GM10266 (cell line): Measurements from ENCODE around the gene CMYA5.
"Not testable (repeated sequence)": the region's sequence is repeated elsewhere in the genome, so short reads cannot be mapped to it uniquely, and the experiment has no call there.

Experiments used
- DNase-seq: peaks from one replicate; pipeline ENCODE4 v3.0.0; 2012; ENCODE audit errors: extremely low spot score
- CTCF ChIP-seq: IDR thresholded peaks from 2 replicates; pipeline ENCODE4 v1.5.1; 2012; ENCODE audit warnings: mild to moderate bottlenecking, low read depth; ENCODE audit not compliant: control insufficient read depth, insufficient read depth; ENCODE audit errors: missing control alignments

The CMYA5 gene

DNA sequence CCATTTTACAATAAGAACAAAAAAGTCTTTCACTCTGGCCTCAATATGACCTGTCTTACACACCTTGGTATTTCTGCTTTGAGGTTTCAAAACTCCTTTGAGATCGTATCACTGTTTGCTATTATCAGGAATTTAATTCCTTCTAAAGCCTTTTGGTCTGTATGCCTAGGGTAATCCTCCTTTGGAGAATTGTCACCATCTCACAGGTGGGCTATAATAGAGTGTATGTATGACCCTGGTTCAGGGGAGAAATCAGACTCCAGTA lies 13.7 kb downstream of the CMYA5 start:
- TF ChIP-seq CTCF = no peak
- no peak for DNase-seq

GRCh38 chr5:79704553-79704952 lies 14.9 kb downstream of the CMYA5 start:
- no peak for DNase-seq
- no peak for TF ChIP-seq CTCF

DNA sequence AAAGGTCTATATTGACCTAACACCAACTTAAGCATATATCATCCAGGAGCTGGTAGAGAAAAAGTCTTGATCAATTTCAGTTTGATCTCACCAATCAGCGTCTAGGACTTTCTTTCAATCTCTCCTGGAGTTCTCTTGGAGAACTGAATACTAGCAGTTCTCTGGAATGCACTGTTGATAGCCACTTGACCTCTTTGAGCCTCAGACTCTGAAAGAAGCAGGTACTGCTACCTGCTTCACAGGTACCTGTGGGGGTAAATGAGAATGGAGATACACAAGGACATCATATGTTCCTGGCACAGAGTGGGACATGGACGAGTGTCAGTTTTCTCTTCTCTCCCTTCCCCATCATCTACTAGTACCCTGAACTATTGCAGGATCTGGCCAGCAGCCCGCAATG lies 16.0 kb downstream of the CMYA5 start:
- DNase-seq = no peak
- no peak for TF ChIP-seq CTCF

- DNase-seq = not testable (repeated sequence)
These were observed 16.7 kb downstream of the CMYA5 start for GRCh38 chr5:79706317-79706716.

GRCh38 chr5:79707535-79707934 lies 17.9 kb downstream of the CMYA5 start:
- no peak for DNase-seq
- TF ChIP-seq CTCF = no peak

DNA sequence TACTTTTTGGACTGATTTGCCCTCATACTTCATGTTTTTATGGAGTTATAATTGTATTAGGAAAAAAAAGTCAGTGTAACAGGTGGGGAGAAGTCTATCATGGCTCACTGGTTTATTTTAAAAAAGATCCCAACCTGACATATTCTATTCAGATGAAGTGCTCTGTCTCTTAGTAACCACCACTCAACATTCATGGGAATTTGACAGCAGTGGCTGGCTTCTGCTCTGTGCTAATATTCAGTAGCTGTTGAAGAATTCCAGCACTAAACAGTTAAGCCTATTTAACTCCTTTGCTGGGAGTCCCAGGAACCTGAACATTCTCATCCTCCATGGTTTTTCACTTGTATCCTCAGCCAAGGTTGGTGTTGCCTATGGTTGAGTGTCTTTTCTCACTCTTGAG lies 23.1 kb downstream of the CMYA5 start:
- no peak for DNase-seq
- no peak for TF ChIP-seq CTCF

GRCh38 chr5:79713727-79714126 lies 24.1 kb downstream of the CMYA5 start:
- TF ChIP-seq CTCF = no peak
- DNase-seq = no peak

- TF ChIP-seq CTCF = no peak
- DNase-seq = no peak
These were observed 27.2 kb downstream of the CMYA5 start for GRCh38 chr5:79716839-79717238.
